IMR-90 (cell line): Measurements from ENCODE around the gene KCNMA1. TPM values are rescaled to one million over a fixed set of nuclear protein-coding genes. Genes with fewer than 3 reads are reported as not detected.

Experiments
- ATAC-seq: fragments of 200-7000 bp; cut with Tn5 transposase; 2 replicates; pipeline ENCODE4 v1.9.1; 2020; ENCODE audit warnings: low read depth, mild to moderate bottlenecking, moderate library complexity
- BruUV-seq: library from RNA; stranded (reverse); fragments of 400-500 nt; replicated peaks from 2 replicates; lab custom pipeline; 2021; lab: Mats Ljungman, UMichigan
- CTCF ChIA-PET: fragments of 300-600 bp; formaldehyde crosslinking; extraction: SDS; loops from one replicate; lab custom pipeline; 2021; ENCODE audit warnings: antibody characterized with exemption; lab: Yijun Ruan, JAX
- POLR2A ChIA-PET: fragments of 300-600 bp; sonication (Branson Sonifier 250); formaldehyde crosslinking; loops from one replicate; lab custom pipeline; 2022; ENCODE audit warnings: antibody characterized with exemption; ENCODE audit not compliant: unreplicated experiment; lab: Charles Lee
- DNase-seq: peaks from one replicate; pipeline ENCODE4 v3.0.0; 2013
- H2AFZ ChIP-seq: replicated peaks from 2 replicates; pipeline ENCODE3; 2013; ENCODE audit warnings: low read length, mild to moderate bottlenecking; ENCODE audit not compliant: poor library complexity
- H2AK5ac ChIP-seq: 2 replicates; pipeline ENCODE4 v1.6.1; 2013; ENCODE audit warnings: low read depth, low read length, inconsistent platforms
- H2AK9ac ChIP-seq: replicated peaks from 2 replicates; pipeline ENCODE3; 2013; ENCODE audit warnings: mild to moderate bottlenecking, low read depth, low read length, moderate library complexity; ENCODE audit not compliant: poor library complexity
- H2BK120ac ChIP-seq: 2 replicates; pipeline ENCODE4 v1.6.1; 2013; ENCODE audit warnings: low read depth, low read length, inconsistent platforms
- H2BK15ac ChIP-seq: 3 replicates; pipeline ENCODE4 v1.6.1; 2013; ENCODE audit warnings: low read depth, low read length, inconsistent platforms
- H2BK20ac ChIP-seq: 2 replicates; pipeline ENCODE4 v1.6.1; 2013; ENCODE audit warnings: low read depth, mild to moderate bottlenecking, inconsistent platforms, low read length, moderate library complexity
- H2BK5ac ChIP-seq: 2 replicates; pipeline ENCODE4 v1.6.1; 2013; ENCODE audit warnings: mild to moderate bottlenecking, low read depth, low read length, inconsistent platforms; ENCODE audit not compliant: poor library complexity, severe bottlenecking
- H3K14ac ChIP-seq: replicated peaks from 2 replicates; pipeline ENCODE4 v1.6.1; 2013; ENCODE audit warnings: low read depth, low read length, inconsistent platforms
- H3K18ac ChIP-seq: 2 replicates; pipeline ENCODE4 v1.6.1; 2013; ENCODE audit warnings: low read depth, low read length, control low read depth
- H3K23ac ChIP-seq: 2 replicates; pipeline ENCODE4 v1.6.1; 2013; ENCODE audit warnings: low read depth, low read length, inconsistent platforms
- H3K27ac ChIP-seq: 2 replicates; pipeline ENCODE4 v1.5.1; 2013; ENCODE audit warnings: mild to moderate bottlenecking, control low read depth, low read length; ENCODE audit not compliant: insufficient read depth
- H3K27me3 ChIP-seq: 2 replicates; pipeline ENCODE4 v1.6.1; 2013; ENCODE audit warnings: low read length; ENCODE audit not compliant: control insufficient read depth, insufficient read depth
- H3K36me3 ChIP-seq: 2 replicates; pipeline ENCODE4 v1.6.1; 2013; ENCODE audit warnings: low read length, mixed read lengths; ENCODE audit not compliant: control insufficient read depth, insufficient read depth
- H3K4ac ChIP-seq: 2 replicates; pipeline ENCODE4 v1.6.1; 2013; ENCODE audit warnings: low read depth, low read length, inconsistent platforms
- H3K4me1 ChIP-seq: 2 replicates; pipeline ENCODE4 v1.6.1; 2013; ENCODE audit warnings: low read length, mixed read lengths; ENCODE audit not compliant: control insufficient read depth, insufficient read depth
- H3K4me2 ChIP-seq: 2 replicates; pipeline ENCODE4 v1.6.1; 2013; ENCODE audit warnings: low read depth, mild to moderate bottlenecking, control low read depth, low read length, moderate library complexity
- H3K4me3 ChIP-seq: 2 replicates; pipeline ENCODE4 v1.5.1; 2013; ENCODE audit warnings: low read depth, mild to moderate bottlenecking, control low read depth, low read length, moderate library complexity; ENCODE audit not compliant: insufficient read depth
- H3K56ac ChIP-seq: 2 replicates; pipeline ENCODE4 v1.6.1; 2013; ENCODE audit warnings: low read length, inconsistent platforms; ENCODE audit not compliant: insufficient read depth; ENCODE audit errors: extremely low read depth
- H3K79me1 ChIP-seq, 2 experiments: 2 replicates each; pipeline ENCODE4 v1.6.1; 2013; ENCODE audit warnings: low read length in 2 of 2, inconsistent platforms in 1 of 2, low read depth in 1 of 2
- H3K9ac ChIP-seq: 2 replicates; pipeline ENCODE4 v1.6.1; 2013; ENCODE audit warnings: low read depth, low read length, control low read depth
- H3K9me1 ChIP-seq: 2 replicates; pipeline ENCODE4 v1.6.1; 2013; ENCODE audit warnings: low read length, inconsistent platforms; ENCODE audit not compliant: insufficient read depth
- H3K9me3 ChIP-seq: 2 replicates; pipeline ENCODE4 v1.6.1; 2013; ENCODE audit warnings: low read length; ENCODE audit not compliant: control insufficient read depth, insufficient read depth
- H4K20me1 ChIP-seq: 2 replicates; pipeline ENCODE4 v1.6.1; 2013; ENCODE audit warnings: low read length, inconsistent platforms; ENCODE audit not compliant: insufficient read depth
- H4K5ac ChIP-seq: 2 replicates; pipeline ENCODE4 v1.6.1; 2013; ENCODE audit warnings: mild to moderate bottlenecking, low read depth, low read length, control low read depth
- H4K8ac ChIP-seq, 2 experiments: 2 replicates each; pipeline ENCODE4 v1.6.1; 2013; ENCODE audit warnings: low read depth in 2 of 2, low read length in 2 of 2, control low read depth in 1 of 2, inconsistent platforms in 1 of 2
- H4K91ac ChIP-seq: 2 replicates; pipeline ENCODE4 v1.6.1; 2013; ENCODE audit warnings: low read depth, low read length, inconsistent platforms; ENCODE audit not compliant: insufficient read depth
- BHLHE40 ChIP-seq: fragments of 150-350 bp; IDR thresholded peaks from 2 replicates; pipeline ENCODE4 v1.6.1; 2016; ENCODE audit warnings: mild to moderate bottlenecking, low read depth, low read length
- CEBPB ChIP-seq: IDR thresholded peaks from 2 replicates; pipeline ENCODE4 v1.6.1; 2012; ENCODE audit warnings: low read depth, low read length, improper control_type of control experiment
- CHD1 ChIP-seq: IDR thresholded peaks from 2 replicates; pipeline ENCODE4 v1.6.1; 2012; ENCODE audit warnings: low read depth, low read length, improper control_type of control experiment
- FOS ChIP-seq: fragments of 150-350 bp; IDR thresholded peaks from 2 replicates; pipeline ENCODE4 v1.6.1; 2016; ENCODE audit warnings: low read depth, low read length
- MAFK ChIP-seq: IDR thresholded peaks from 2 replicates; pipeline ENCODE4 v1.6.1; 2012; ENCODE audit warnings: low read depth, low read length, improper control_type of control experiment
- MAZ ChIP-seq: IDR thresholded peaks from 2 replicates; pipeline ENCODE4 v1.6.1; 2012; ENCODE audit warnings: low read depth, mild to moderate bottlenecking, low read length, improper control_type of control experiment, moderate library complexity, borderline replicate concordance
- POLR2A ChIP-seq: IDR thresholded peaks from 2 replicates; pipeline ENCODE4 v1.6.1; 2012; ENCODE audit warnings: mild to moderate bottlenecking, low read depth, low read length
- RAD21 ChIP-seq: IDR thresholded peaks from 2 replicates; pipeline ENCODE4 v1.6.1; 2012; ENCODE audit warnings: low read length, improper control_type of control experiment
- RFX5 ChIP-seq: IDR thresholded peaks from 2 replicates; pipeline ENCODE4 v1.8.0; 2012; ENCODE audit warnings: low read depth, mild to moderate bottlenecking, low read length, moderate library complexity
- WGBS, 2 experiments: methylation state at CpG; one replicate each; pipeline versions ENCODE4 v1.1.5 to v1.1.7; 2013; ENCODE audit warnings: missing lambda C conversion rate in 2 of 2; ENCODE audit not compliant: insufficient read length in 1 of 2; ENCODE audit errors: extremely low coverage in 2 of 2; 5-methylcytosine and 5-hydroxymethylcytosine counted together
- dilution Hi-C: fragments of 300-500 bp; cut with HindIII; formaldehyde crosslinking; loops from one replicate; pipeline ENCODE4 v1.14.3; 2018; ENCODE audit warnings: low sequenced_read_pairs; ENCODE audit not compliant: unreplicated experiment
- in situ Hi-C: fragments of 300-500 bp; cut with MboI; formaldehyde crosslinking; loops from 3 replicates; pipeline ENCODE4 v1.14.3; 2019; ENCODE audit warnings: low sequenced_read_pairs, inconsistent platforms, mixed read lengths
- intact Hi-C: fragments of 100-400 bp; cut with micrococcal nuclease; formaldehyde crosslinking; loops from 2 replicates; pipeline ENCODE4 v1.10.0; 2022
- polyA plus RNA-seq, 3 experiments: library from polyadenylated mRNA; depleted of rRNA; stranded (reverse); fragments of >200 nt; gene quantifications; 2 replicates each; pipeline ENCODE4 v1.2.3, GENCODE V29; 2012; ENCODE audit warnings: low replicate concordance in 1 of 3
- total RNA-seq: library from RNA; depleted of rRNA; stranded (reverse); fragments of >200 nt; gene quantifications from 2 replicates; pipeline ENCODE4 v1.2.3, GENCODE V29; 2012
- TF ChIP-seq, protein P1 (sequence below): conservative IDR thresholded peaks from 2 replicates; pipeline ENCODE4 v1.5.1; 2012; ENCODE audit warnings: mild to moderate bottlenecking, low read depth, low read length, improper control_type of control experiment

KCNMA1 gene
- total and polyA plus RNA-seq, 2 of the 4 experiments (the other 2 are of a cell fraction) = 25.6 to 29.6 TPM

DNA sequence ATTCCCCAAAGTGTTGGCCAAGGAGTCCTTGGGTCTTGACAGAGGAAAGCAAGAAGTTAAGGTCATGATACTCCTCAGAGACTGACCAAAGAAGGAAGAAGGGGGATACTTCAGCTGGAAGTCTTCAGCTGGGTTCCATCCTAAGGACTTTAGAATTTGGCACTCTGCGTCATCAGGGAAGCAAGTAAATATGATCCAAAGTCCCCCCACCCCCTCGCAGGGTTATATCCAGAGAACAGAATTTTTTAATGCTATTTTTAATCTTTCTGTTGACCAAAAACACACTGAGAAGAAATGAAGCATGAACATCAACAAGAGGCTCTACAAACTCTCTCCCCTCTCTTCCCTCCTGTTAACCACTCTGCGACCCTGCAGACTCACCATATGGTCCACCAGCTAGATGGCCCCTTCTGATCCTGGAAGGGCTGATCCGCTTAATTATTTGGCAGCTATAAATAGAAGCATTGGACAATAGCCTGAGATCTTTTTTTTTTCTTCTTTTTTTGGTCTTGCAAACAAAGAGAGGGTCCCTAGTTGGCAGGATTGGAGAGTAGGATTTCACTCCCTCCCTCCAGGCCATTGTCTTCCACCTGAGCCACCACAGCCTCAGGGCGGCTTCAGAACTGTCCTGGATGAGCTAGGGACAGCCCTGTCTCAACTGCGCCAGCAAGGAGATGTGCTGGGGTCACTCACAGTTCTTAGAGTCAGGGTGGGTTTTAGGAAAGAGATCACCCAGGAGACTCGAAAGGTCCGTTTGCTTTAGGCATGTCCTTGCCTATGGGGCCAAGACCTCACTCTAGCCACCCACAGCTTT lies 196.0 kb downstream of the KCNMA1 start:
- intact Hi-C loops = no loop called here
- DNase-seq (no peak), ATAC-seq (no peak)
- dilution Hi-C loops = no loop called here
- ChIA-PET POLR2A (interaction anchor here (0.6 kb wide), 1 partner anchor 266 kb away, joined by 4 read pairs; no protein-coding TSS in a partner anchor), CTCF (no interaction called here)
- no peak overlapping the region; the same call in 1 of the 2 replicates for H3K23ac ChIP-seq
- H4K20me1 ChIP-seq = no peaks in the 10 kb centered on the region
- 92% methylated on average over 2 of the region's 8 CpGs; no CpG with 5 or more reads in 1 of the 2 experiments for WGBS, 2 experiments
- no peaks in the 10 kb centered on the region for H3K36me3 ChIP-seq
- no TSS peak for BruUV-seq
- no peaks in the 10 kb centered on the region; a peak in 1 of 4 replicates for H3K79me1 ChIP-seq
- no peak overlapping the region for H3K4me2 ChIP-seq
- no peak overlapping the region for H2BK20ac ChIP-seq
- H4K91ac ChIP-seq = no peak overlapping the region
- TF ChIP-seq MAZ = no peak
- TF ChIP-seq RFX5 = no peak
- TF ChIP-seq, protein P1, sequence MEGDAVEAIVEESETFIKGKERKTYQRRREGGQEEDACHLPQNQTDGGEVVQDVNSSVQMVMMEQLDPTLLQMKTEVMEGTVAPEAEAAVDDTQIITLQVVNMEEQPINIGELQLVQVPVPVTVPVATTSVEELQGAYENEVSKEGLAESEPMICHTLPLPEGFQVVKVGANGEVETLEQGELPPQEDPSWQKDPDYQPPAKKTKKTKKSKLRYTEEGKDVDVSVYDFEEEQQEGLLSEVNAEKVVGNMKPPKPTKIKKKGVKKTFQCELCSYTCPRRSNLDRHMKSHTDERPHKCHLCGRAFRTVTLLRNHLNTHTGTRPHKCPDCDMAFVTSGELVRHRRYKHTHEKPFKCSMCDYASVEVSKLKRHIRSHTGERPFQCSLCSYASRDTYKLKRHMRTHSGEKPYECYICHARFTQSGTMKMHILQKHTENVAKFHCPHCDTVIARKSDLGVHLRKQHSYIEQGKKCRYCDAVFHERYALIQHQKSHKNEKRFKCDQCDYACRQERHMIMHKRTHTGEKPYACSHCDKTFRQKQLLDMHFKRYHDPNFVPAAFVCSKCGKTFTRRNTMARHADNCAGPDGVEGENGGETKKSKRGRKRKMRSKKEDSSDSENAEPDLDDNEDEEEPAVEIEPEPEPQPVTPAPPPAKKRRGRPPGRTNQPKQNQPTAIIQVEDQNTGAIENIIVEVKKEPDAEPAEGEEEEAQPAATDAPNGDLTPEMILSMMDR = no peak
- no peak for TF ChIP-seq POLR2A
- no peak for TF ChIP-seq RAD21
- TF ChIP-seq CEBPB = no peak
- no peak for TF ChIP-seq CHD1
- TF ChIP-seq FOS = no peak
- no peak for TF ChIP-seq BHLHE40
- no peak for TF ChIP-seq MAFK
- no peak overlapping the region for H3K27ac ChIP-seq
- no peak overlapping the region for H2BK120ac ChIP-seq
- H4K8ac ChIP-seq = no peak overlapping the region
- no peak overlapping the region for H2BK15ac ChIP-seq
- no peak overlapping the region for H2AK9ac ChIP-seq
- H2AFZ ChIP-seq = no peak overlapping the region
- in situ Hi-C loops = no loop called here
- H2BK5ac ChIP-seq = no peak overlapping the region
- H3K9ac ChIP-seq = no peak overlapping the region
- H3K56ac ChIP-seq = no peak overlapping the region
- H3K9me3 ChIP-seq = no peaks in the 10 kb centered on the region
- no peak overlapping the region for H3K18ac ChIP-seq
- peaks cover 2% of the 10 kb centered on the region; the same call in 1 of the 2 replicates for H3K4me1 ChIP-seq
- no peak overlapping the region for H3K4ac ChIP-seq
- H3K9me1 ChIP-seq = 0 out of 2 replicates have a peak, but pooled peaks cover 4% of the 10 kb centered on the region
- H4K5ac ChIP-seq = no peak overlapping the region
- no peak overlapping the region for H3K4me3 ChIP-seq
- H2AK5ac ChIP-seq = no peak overlapping the region
- no peaks in the 10 kb centered on the region for H3K27me3 ChIP-seq
- peak overlapping the region; percentile 75; the same call in 1 of the 2 replicates for H3K14ac ChIP-seq
